ENCODE results near the gene EMILIN2.
"Not testable (repeated sequence)": the region's sequence is repeated elsewhere in the genome, so short reads cannot be mapped to it uniquely, and the experiment has no call there.

DNA sequence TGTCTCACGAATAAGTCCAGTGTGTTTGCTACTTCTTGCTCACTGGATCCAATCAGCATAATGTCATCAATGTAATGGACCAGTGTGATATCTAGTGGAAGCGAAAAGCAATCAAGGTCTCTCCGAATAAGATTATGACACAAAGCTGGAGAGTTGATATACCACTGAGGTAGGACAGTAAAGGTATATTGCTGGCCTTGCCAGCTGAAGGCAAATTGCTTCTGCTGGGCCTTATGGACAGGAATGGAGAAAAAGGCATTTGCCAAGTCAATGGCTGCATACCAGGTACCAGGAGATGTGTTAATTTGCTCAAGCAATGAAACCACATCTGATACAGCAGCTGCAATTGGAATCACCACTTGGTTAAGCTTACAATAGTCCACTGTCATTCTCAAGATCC is 10.7 kb upstream of the EMILIN2 start:
- TF ChIP-seq POLR2AphosphoS5 (IDR thresholded peaks at IDR 0.05; ENCODE audit: insufficient read depth in 1 of 2, low read depth in 1 of 2); POLR2A (IDR thresholded peaks at IDR 0.05): not testable (repeated sequence)
- TF ChIP-seq, protein P1, sequence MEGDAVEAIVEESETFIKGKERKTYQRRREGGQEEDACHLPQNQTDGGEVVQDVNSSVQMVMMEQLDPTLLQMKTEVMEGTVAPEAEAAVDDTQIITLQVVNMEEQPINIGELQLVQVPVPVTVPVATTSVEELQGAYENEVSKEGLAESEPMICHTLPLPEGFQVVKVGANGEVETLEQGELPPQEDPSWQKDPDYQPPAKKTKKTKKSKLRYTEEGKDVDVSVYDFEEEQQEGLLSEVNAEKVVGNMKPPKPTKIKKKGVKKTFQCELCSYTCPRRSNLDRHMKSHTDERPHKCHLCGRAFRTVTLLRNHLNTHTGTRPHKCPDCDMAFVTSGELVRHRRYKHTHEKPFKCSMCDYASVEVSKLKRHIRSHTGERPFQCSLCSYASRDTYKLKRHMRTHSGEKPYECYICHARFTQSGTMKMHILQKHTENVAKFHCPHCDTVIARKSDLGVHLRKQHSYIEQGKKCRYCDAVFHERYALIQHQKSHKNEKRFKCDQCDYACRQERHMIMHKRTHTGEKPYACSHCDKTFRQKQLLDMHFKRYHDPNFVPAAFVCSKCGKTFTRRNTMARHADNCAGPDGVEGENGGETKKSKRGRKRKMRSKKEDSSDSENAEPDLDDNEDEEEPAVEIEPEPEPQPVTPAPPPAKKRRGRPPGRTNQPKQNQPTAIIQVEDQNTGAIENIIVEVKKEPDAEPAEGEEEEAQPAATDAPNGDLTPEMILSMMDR (IDR thresholded peaks at IDR 0.05): not testable (repeated sequence)
